Kidney epithelial cell (primary cell): ENCODE measurements around the gene CDC14B. TPM values are rescaled to one million over a fixed set of nuclear protein-coding genes. Genes with fewer than 3 reads are reported as not detected.

Experiments used
- DNase-seq: peaks from one replicate; pipeline ENCODE4 v3.0.0-alpha.2; 2010; ENCODE audit warnings: low read depth
- H3K27me3 ChIP-seq: 2 replicates; pipeline ENCODE4 v1.6.0; 2011; ENCODE audit warnings: low read length; ENCODE audit not compliant: control insufficient read depth, insufficient read depth
- H3K36me3 ChIP-seq: 2 replicates; pipeline ENCODE4 v1.5.1; 2011; ENCODE audit warnings: low read length; ENCODE audit not compliant: control insufficient read depth, insufficient read depth
- H3K4me3 ChIP-seq: 2 replicates; pipeline ENCODE4 v1.5.1; 2011; ENCODE audit warnings: low read depth, mild to moderate bottlenecking, control low read depth, low read length
- CTCF ChIP-seq: IDR thresholded peaks from 2 replicates; pipeline ENCODE4 v1.5.1; 2011; ENCODE audit warnings: mild to moderate bottlenecking, moderate library complexity, low read length, control low read depth, inconsistent platforms; ENCODE audit not compliant: insufficient read depth, poor library complexity, severe bottlenecking
- total RNA-seq: library from RNA; depleted of rRNA; stranded (reverse); fragments of >200 nt; gene quantifications from 2 replicates; pipeline ENCODE4 v1.2.3, GENCODE V29; 2015

The CDC14B gene
- total RNA-seq, 1 donor from 2014 or later = 25.5 TPM

- TF ChIP-seq CTCF = no peak
- DNase-seq = no peak
- H3K27me3 ChIP-seq = no peaks in the 10 kb centered on the region
- no peaks in the 10 kb centered on the region for H3K36me3 ChIP-seq
- H3K4me3 ChIP-seq = no peak overlapping the region
Measured at GRCh38 chr9:96607971-96608370, 11.7 kb downstream of the CDC14B start.

- H3K4me3 ChIP-seq = no peak overlapping the region
- no peaks in the 10 kb centered on the region for H3K27me3 ChIP-seq
- DNase-seq = no peak
- no peaks in the 10 kb centered on the region for H3K36me3 ChIP-seq
- no peak for TF ChIP-seq CTCF
Measured at GRCh38 chr9:96605328-96605727, 14.3 kb downstream of the CDC14B start.

- Histone ChIP-seq H3K27me3 (no peaks in the 10 kb centered on the region), H3K36me3 (no peaks in the 10 kb centered on the region), H3K4me3 (no peak overlapping the region)
- no peak for DNase-seq
- no peak for TF ChIP-seq CTCF
Measured at GRCh38 chr9:96604004-96604319, 15.7 kb downstream of the CDC14B start.

GRCh38 chr9:96603305-96604003 lies 16.2 kb downstream of the CDC14B start:
- no peak for DNase-seq
- TF ChIP-seq CTCF = no peak
- no peaks in the 10 kb centered on the region for H3K27me3 ChIP-seq
- no peaks in the 10 kb centered on the region for H3K36me3 ChIP-seq
- H3K4me3 ChIP-seq = no peak overlapping the region

GRCh38 chr9:96599298-96599697 lies 20.3 kb downstream of the CDC14B start:
- TF ChIP-seq CTCF = no peak
- no peak overlapping the region for H3K4me3 ChIP-seq
- no peaks in the 10 kb centered on the region for H3K27me3 ChIP-seq
- DNase-seq = no peak
- H3K36me3 ChIP-seq = no peaks in the 10 kb centered on the region

- TF ChIP-seq CTCF = no peak
- Histone ChIP-seq H3K4me3 (no peak overlapping the region), H3K27me3 (no peaks in the 10 kb centered on the region), H3K36me3 (no peaks in the 10 kb centered on the region)
- DNase-seq = no peak
Measured at GRCh38 chr9:96596601-96597111, 23.0 kb downstream of the CDC14B start.
